SK-MEL-5 (cell line): ENCODE data around the gene BAZ1B. TPM values are rescaled to one million over a fixed set of nuclear protein-coding genes. Genes with fewer than 3 reads are reported as not detected.
A peak's percentile ranks its signal among the peaks of the same experiment; 100 is the strongest.
"Not testable (repeated sequence)": the region's sequence is repeated elsewhere in the genome, so short reads cannot be mapped to it uniquely, and the experiment has no call there.

Source experiments
- DNase-seq: peaks from one replicate; pipeline ENCODE4 v3.0.0-alpha.2; 2016; ENCODE audit warnings: low read depth, low spot score
- in situ Hi-C: cut with HindIII; loops from 2 replicates; pipeline ENCODE4 v1.10.0; 2016; ENCODE audit warnings: low sequenced_read_pairs, high pct_unique_total_duplicates, low pct_unique_long_range_greater_than_20kb
- total RNA-seq: library from RNA; depleted of rRNA; stranded (reverse); fragments of >200 nt; shearing (Covaris generic); gene quantifications from 2 replicates; pipeline ENCODE4 v1.2.3, GENCODE V29; 2014

The BAZ1B gene
- total RNA-seq, 1 experiment from 2014 or later: 71.4 TPM

- in situ Hi-C loops: no loop called here
- DNase-seq: no peak
Observed at GRCh38 chr7:73517241-73517995, 4.7 kb downstream of the BAZ1B start.

- DNase-seq: peak; percentile 56
- in situ Hi-C loops: no loop called here
Observed at GRCh38 chr7:73515178-73515577, 6.9 kb downstream of the BAZ1B start.

GRCh38 chr7:73512018-73512780, 9.9 kb downstream of the BAZ1B start:
- in situ Hi-C loops: no loop called here

GRCh38 chr7:73509463-73509862, 12.6 kb downstream of the BAZ1B start:
- no peak for DNase-seq
- in situ Hi-C loops: no loop called here

More at GRCh38 chr7:73512018-73512780, 9.9 kb downstream of the BAZ1B start:
- no peak for DNase-seq

GRCh38 chr7:73507556-73507955, 14.5 kb downstream of the BAZ1B start:
- DNase-seq: no peak

GRCh38 chr7:73504920-73505319, 17.2 kb downstream of the BAZ1B start:
- in situ Hi-C loops: no loop called here
- no peak for DNase-seq

More at GRCh38 chr7:73507556-73507955, 14.5 kb downstream of the BAZ1B start:
- in situ Hi-C loops: no loop called here

- DNase-seq: no peak
- in situ Hi-C loops: no loop called here
Observed at GRCh38 chr7:73504017-73504416, 18.1 kb downstream of the BAZ1B start.

- in situ Hi-C loops: no loop called here
- no peak for DNase-seq
Observed at GRCh38 chr7:73503229-73503628, 18.9 kb downstream of the BAZ1B start.

GRCh38 chr7:73496626-73497025, 25.5 kb downstream of the BAZ1B start:
- in situ Hi-C loops: no loop called here
- no peak for DNase-seq

GRCh38 chr7:73495507-73495906, 26.6 kb downstream of the BAZ1B start:
- DNase-seq, in situ Hi-C loops: not testable (repeated sequence)

GRCh38 chr7:73489976-73490375, 32.1 kb downstream of the BAZ1B start:
- no peak for DNase-seq
- in situ Hi-C loops: no loop called here

GRCh38 chr7:73487486-73487885, 34.6 kb downstream of the BAZ1B start:
- in situ Hi-C loops: no loop called here
- no peak for DNase-seq

- in situ Hi-C loops: no loop called here
Observed at GRCh38 chr7:73483171-73483570, 38.9 kb downstream of the BAZ1B start.

GRCh38 chr7:73482746-73483145, 39.3 kb downstream of the BAZ1B start:
- DNase-seq: no peak
- in situ Hi-C loops: no loop called here

More at GRCh38 chr7:73483171-73483570, 38.9 kb downstream of the BAZ1B start:
- DNase-seq: no peak

GRCh38 chr7:73481521-73481920, 40.6 kb downstream of the BAZ1B start:
- in situ Hi-C loops, DNase-seq: not testable (repeated sequence)

GRCh38 chr7:73478549-73478948, 43.5 kb downstream of the BAZ1B start:
- in situ Hi-C loops: no loop called here

GRCh38 chr7:73477376-73477775, 44.7 kb downstream of the BAZ1B start:
- in situ Hi-C loops: no loop called here
- no peak for DNase-seq

More at GRCh38 chr7:73478549-73478948, 43.5 kb downstream of the BAZ1B start:
- DNase-seq: no peak

- no peak for DNase-seq
- in situ Hi-C loops: no loop called here
Observed at GRCh38 chr7:73470208-73470607, 51.9 kb downstream of the BAZ1B start.

- in situ Hi-C loops, DNase-seq: not testable (repeated sequence)
Observed at GRCh38 chr7:73467046-73467445, 55.0 kb downstream of the BAZ1B start.
